NCI-H187 treated with DMSO at 0.1 percent for 48 hours (cell line): ENCODE measurements around the gene REEP6.
"Not testable (repeated sequence)": the region's sequence is repeated elsewhere in the genome, so short reads cannot be mapped to it uniquely, and the experiment has no call there.

Experiments
- DNase-seq: peaks from one replicate; lab custom pipeline; 2025; lab: John Stamatoyannopoulos, UW

The REEP6 gene

DNA sequence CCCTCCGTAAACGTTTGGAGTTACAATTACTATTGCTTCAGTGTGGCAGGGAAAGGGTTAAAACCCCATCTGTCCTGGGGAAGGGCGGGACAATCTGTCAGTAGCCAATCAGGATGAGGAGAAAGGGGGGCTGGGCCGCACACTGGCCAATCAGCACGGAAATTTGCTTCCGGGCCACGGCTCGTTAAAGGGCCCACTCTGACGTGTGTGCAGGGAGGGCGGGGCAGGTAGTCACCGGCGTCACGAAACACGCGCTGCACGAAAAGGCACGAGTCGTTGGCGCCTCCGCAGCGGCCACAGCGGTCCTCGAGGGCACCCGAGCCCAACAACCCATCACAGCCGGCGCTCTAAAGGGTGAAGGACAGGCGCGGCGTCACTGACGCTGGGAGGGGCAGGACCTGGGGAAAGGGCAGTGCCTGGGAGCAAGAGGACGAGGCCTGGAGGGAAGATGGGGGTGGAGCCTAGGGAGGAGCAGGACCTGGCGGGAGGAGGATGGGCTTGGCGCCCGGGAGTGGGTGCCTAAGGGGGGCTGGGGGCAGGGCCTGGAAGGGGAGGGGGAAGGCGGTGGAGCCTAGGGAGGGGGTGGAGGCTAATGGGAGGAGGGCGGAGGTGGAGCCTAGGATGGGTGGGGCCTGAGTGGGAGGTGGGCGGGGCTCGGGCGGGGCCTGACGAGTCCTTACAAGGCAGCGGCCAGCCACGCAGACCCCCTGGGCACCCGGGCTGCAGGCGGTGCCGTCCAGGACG lies 17.0 kb downstream of the REEP6 start:
- peak; percentile 89 for DNase-seq

- DNase-seq = no peak
Observed at GRCh38 chr19:1508507-1508856, 17.5 kb downstream of the REEP6 start.

DNA sequence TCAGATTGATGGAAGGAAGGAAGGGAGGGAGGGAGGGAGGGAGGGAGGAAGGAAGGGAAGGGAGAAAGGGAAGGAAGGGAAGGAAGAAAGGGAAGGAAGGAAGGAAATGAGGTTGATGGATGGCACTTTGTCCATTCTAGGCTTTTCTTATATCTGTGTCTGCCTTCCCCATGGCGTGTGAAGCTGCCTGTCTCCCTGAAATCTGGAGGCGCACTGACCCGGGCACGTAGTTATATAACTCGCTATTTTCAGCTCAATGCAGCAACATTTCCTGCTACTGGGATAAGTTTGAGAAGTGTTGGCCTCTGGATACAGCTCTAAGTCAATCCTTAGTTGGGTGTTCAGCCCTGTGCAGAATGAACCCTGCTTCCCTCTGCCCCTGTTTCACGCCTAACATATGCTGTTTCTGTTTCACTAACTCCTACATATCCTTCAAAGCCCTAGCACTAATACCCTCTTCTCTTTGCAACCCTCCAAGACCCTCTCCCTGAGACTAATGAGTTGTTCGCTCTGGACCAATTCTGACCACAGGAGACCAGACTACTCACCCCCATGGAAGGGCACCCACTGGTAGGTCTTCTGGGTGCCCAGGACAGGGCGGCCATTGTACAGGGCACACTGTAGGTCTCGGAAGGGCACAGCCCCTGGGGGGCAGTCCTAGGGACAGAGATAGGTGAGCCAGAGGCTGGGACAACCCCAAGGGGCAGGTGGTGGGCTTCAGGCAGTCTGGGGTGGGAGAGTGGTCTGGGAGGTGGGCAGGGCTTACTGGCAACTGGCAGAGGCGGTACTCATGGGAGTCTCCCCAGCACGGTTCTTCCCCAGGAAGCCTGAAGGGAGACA lies 18.8 kb downstream of the REEP6 start:
- DNase-seq = no peak

DNA sequence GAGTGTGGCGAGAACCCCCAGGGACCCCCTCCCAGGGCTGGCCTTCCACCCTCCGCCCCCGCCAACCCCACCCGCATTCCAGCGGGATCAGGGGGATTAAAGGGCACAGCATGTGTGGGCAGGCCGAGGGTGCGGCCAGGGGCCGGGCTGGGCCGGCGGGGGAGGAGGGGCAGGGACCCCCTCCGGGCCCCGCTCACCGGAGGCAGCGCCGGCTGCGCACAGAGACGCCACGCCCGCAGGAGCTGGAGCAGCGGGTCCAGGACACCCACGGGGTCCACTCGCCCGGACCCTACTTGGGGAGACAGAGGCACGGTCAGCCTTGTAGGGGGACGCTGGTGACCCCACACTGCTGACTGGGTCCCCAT lies 19.4 kb downstream of the REEP6 start:
- DNase-seq = no peak

DNA sequence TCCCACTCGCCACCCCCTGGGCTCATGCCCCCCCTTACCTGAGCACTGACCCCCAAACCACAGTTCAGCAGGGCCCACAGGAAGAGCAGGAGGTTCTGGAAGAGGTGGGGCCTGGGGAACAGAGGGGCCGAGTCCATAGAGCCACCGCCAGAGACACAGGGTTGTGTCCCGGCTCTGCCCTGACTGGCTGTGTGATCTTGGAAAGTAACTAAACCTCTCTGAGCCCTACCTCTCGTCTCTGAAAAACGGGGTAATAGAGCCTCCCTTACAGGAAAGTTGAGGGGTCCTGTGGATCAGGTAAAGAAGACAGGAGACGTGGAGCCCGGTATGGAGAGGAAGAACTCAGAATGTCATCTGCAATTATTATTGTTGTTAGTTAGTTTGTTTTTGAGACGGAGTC lies 19.8 kb downstream of the REEP6 start:
- DNase-seq = no peak

DNA sequence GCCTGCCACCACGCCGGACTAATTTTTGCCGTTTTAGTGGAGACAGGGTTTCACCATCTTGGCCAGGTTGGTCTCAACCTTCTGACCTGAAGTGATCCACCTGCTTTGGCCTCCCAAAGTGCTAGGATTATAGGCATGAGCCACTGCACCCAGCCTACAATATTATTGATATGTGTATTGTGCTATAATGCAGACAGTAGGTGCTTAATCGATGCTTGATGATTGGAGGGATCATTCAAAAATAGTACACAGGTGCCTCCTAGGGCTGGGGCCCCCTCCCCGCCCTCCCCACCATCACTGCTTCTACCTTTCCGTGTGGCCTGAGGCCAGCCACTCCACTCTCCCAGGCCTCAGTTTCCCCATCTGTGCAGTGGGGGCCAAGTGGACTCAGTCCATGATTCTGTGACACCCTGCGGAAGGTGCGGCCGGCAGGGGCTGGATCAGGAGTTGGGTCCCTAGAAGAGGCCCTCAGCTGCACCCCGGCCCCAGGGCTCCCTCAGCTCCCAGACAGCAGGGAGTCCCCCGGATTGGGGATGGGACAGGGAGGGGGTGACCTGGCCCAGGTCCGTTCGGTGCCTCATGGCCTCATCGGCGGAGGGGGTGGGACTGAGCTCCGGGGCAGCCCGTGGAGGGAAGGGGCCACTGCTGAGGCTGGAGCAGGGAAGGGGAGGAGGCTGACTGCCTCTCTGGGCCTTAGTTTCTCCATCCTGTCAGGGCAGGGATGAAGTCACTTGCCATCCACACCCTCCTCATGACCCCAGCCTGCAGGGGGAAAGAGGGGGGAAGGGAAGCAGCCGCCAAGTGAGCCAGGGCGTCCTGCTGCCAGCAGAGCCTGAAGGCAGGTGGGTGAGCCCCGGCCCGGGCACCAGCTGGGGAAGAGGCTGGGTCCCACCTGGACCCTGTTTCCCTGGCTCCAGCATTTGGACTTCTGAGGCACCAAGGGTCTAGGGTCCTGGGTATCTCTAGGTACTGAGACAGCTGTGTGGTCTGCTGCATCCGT lies 20.6 kb downstream of the REEP6 start:
- no peak for DNase-seq

GRCh38 chr19:1512671-1513498 lies 21.9 kb downstream of the REEP6 start, which contains the start of gene ADAMTSL5:
Gene ADAMTSL5 (minus strand): TSS chr19:1513019. CDS start chr19:1510943, 2,076 bp downstream.
- DNase-seq = no peak

DNA sequence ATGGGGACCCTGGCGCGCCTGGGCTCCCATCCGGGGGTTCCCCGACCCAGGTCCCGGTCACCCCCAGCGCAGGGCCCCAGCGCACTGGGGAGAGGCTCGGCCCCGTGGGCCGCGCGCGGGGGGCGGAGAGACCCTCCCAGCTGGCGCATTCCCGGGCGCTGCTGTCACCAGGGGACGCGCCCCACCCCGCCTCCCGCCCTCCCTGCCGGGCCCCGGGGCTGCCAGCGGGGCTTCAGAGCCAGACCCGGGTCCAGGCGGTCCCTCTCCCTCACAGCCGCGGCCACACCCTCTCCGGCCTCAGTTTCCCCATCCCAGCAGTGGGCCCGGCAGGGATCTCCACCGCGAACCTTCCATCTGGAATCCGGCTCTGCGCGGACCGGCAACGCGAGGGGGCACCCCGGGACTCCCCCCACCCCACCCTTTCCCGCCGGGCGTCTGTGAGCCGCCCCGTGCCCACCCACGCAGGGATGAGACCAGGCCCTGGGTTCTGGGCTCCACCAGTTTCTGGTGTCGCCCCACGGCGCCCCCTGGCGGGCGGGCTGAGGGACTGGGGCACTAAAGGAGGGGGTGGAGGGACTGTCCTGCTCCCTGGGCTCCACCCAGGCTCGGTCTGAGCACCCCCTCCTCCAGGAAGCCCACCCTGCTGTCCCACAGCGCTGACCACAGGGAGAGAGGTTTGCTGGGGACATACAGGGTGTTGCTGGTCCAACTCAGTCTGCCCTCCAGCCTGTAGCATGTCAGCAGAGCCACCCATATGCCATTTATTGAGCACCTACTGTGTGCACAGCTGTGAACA lies 22.7 kb downstream of the REEP6 start:
- no peak for DNase-seq

GRCh38 chr19:1514295-1514661 lies 23.3 kb downstream of the REEP6 start:
- no peak for DNase-seq

DNA sequence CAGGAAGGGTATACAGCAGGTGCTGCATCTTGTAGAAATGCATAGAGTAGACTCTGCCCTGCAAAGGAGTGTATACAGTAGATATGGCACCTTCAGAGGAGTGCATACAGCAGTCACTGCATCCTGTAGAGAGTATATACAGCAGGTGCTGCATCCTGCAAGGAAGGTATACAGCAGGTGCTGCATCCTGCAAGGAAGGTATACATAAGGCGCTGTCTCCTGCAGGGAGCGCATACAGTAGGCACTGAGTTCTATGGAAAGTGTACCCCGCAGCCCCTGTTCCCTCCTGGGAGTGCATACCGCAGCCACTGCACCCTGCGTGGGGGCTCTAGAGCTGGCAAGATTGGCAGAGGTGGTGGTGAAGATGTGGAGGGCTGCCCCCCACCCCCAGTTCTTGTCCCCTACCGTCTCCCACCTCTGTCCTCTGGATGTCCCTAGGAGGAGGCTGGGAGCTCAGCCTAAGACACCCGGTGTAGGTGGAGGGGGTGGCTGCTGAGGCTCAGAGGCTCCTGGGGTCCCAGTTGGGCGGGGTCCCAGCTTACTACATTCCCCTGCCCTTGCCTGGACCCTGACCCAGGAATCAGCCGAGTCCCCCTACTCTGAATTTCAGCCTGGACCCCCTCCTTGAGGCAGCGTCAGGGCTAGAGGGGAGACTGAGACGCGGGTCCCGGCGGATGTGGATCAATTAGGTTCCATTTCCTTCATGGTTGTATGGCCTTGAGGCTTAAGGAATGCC lies 24.2 kb downstream of the REEP6 start:
- no peak for DNase-seq

DNA sequence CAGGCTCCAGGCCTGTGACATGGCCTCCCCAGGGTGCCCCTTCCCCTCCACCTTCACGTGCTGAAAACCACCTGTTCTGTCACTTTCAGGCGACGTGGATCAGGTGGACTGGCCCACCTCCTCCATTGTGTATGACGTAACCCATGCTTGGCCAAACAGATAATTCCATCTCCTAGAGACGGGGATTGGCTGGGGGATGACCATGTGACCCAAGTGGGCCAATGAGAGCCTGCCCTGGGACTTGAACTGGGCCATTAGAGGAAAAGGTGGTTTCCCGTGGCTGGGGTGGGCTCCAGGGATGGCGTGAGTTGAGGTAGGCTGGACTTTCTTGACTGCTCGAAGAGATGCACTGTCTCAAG lies 25.4 kb downstream of the REEP6 start:
- no peak for DNase-seq

DNA sequence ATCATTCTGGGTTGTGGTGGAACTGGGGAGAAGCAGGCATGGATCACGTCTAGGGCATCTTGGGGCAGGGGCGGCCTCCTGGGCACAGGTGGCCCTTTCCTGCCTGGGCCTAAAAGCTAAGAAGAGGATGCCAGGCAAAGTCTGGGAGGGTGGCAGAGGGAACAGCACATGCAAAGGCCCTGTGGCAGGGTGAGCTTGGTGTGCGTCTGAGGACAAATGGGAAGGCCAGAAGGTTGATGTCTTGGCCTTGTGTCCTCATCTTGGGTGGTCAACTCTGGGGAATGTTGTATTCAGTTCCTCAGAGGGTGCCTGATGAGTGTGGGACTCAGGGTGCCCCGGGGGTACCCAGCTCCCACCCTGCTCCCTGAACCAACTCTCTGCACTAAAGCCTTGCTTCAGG lies 27.5 kb downstream of the REEP6 start:
- DNase-seq = no peak

DNA sequence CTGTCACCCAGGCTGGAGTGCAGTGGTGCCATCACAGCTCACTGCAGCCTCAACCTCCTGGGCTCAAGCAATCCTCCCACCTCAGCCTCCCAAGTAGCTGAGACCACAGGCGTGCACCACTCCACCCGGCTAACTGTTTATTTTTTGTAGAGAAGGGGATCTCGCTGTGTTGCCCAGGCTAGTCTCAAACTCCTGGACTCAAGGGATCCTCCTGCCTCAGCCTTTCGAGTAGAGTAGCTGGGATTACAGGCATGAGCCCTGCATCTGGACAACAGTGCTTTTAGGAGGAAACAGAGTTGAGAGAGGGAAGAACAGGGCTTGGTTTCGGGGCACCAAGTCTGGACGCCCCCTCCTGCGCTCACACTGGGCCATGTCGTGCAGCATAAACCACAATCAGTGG lies 28.8 kb downstream of the REEP6 start:
- DNase-seq = not testable (repeated sequence)

GRCh38 chr19:1520203-1520780 lies 29.3 kb downstream of the REEP6 start:
- DNase-seq = no peak

DNA sequence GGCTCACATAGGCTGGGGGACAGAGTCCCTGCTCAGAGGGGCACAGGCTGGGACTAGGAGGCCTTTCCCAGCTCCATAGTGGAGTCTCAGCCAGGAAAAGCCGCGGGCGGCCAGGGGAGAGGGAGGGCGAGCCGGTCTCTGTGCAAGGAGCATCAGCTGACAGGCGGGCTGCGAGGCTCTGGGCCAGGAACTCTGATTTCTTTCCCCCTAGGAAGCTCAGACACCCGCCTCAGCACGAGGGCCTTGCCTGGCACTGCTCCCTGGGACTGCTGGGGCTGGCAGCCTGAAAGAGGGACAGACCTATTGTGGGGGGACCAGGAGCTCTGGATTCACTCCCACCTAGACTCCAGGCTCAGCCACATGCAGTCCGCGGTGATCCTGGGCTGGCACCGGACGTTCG lies 30.7 kb downstream of the REEP6 start:
- DNase-seq = no peak

DNA sequence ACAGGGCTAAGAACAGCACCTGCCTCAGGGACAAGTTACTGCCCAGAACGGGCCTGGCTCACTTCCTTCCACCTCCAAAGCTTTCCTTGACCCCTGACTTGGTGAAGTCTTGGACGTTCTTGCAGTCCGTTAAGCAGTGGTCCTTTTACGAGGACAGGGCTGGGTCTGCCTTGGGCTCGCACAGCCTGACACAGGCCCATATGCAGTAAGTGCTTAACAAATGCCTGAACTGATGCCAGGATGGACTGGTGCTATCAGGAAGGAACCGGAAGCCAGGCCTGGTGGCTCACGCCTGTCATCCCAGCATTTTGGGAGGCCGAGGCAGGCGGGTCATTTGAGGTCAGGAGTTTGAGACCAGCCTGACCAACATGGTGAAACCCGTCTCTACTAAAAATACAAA lies 31.1 kb downstream of the REEP6 start:
- no peak for DNase-seq

GRCh38 chr19:1522838-1523237 lies 31.9 kb downstream of the REEP6 start:
- DNase-seq = no peak

GRCh38 chr19:1523412-1524286 lies 32.7 kb downstream of the REEP6 start, which contains the start of gene PLK5:
Gene PLK5 (plus strand): TSS chr19:1524077. CDS start chr19:1526997, 2,920 bp downstream.
- DNase-seq = no peak
